K562 (cell line): ENCODE results near the gene ZBTB38. TPM values are rescaled to one million over a fixed set of nuclear protein-coding genes. Genes with fewer than 3 reads are reported as not detected.
A peak's percentile ranks its signal among the peaks of the same experiment; 100 is the strongest.

Experiments used
- ARID2 ChIP-seq: fragments of 450-650 bp; IDR thresholded peaks from 2 replicates; pipeline ENCODE4 v1.6.1; 2017; ENCODE audit warnings: antibody characterized with exemption, mild to moderate bottlenecking
- E2F6 ChIP-seq, 2 experiments: IDR thresholded peaks; 2 replicates each; pipeline ENCODE4 v1.6.1; 2011; ENCODE audit warnings: borderline replicate concordance in 1 of 2, control low read depth in 1 of 2, low read depth in 1 of 2, low read length in 1 of 2, mild to moderate bottlenecking in 1 of 2, mixed read lengths in 1 of 2, moderate library complexity in 1 of 2; ENCODE audit not compliant: insufficient read depth in 1 of 2, insufficient read length in 1 of 2, poor library complexity in 1 of 2, severe bottlenecking in 1 of 2; ENCODE audit errors: extremely low read depth in 1 of 2
- EP300 ChIP-seq: IDR thresholded peaks from 2 replicates; pipeline ENCODE4 v1.6.1; 2012; ENCODE audit warnings: low read length, improper control_type of control experiment
- ERF ChIP-seq: fragments of 450-650 bp; formaldehyde crosslinking; IDR thresholded peaks from 2 replicates; pipeline ENCODE4 v1.4.0; 2020; ENCODE audit warnings: mild to moderate bottlenecking, mixed read lengths
- ID3 ChIP-seq, 2 experiments: fragments of 250-450 bp in 1 of 2; fragments of 450-650 bp in 1 of 2; sonication (Bioruptor Pico) in 1 of 2; IDR thresholded peaks; 2 replicates each; pipeline versions ENCODE4 v1.6.1 to v1.8.0; 2016 to 2021; ENCODE audit warnings: mild to moderate bottlenecking in 2 of 2, moderate library complexity in 2 of 2, missing compliant biosample characterization in 1 of 2, missing genetic modification characterization in 1 of 2
- SMARCA4 ChIP-seq: fragments of 450-650 bp; IDR thresholded peaks from 2 replicates; pipeline ENCODE4 v1.6.1; 2016
- SMARCE1 ChIP-seq: fragments of 450-650 bp; IDR thresholded peaks from 2 replicates; pipeline ENCODE4 v1.7.1; 2016; ENCODE audit warnings: mild to moderate bottlenecking
- SOX6 ChIP-seq: fragments of 450-650 bp; IDR thresholded peaks from 2 replicates; pipeline ENCODE4 v1.6.1; 2014; ENCODE audit warnings: mild to moderate bottlenecking
- TAF1 ChIP-seq: IDR thresholded peaks from 2 replicates; pipeline ENCODE4 v1.6.1; 2011; ENCODE audit warnings: mild to moderate bottlenecking, low read length, moderate library complexity; ENCODE audit not compliant: insufficient read depth, control insufficient read depth, severe bottlenecking; ENCODE audit errors: extremely low read depth
- THRB ChIP-seq: fragments of 450-650 bp; formaldehyde crosslinking; conservative IDR thresholded peaks from 2 replicates; pipeline ENCODE4 v1.4.0; 2022; ENCODE audit warnings: mild to moderate bottlenecking, missing genetic modification characterization
- WHSC1 ChIP-seq: IDR thresholded peaks from one replicate; pipeline ENCODE4 v1.6.1; 2012; ENCODE audit warnings: low read length, control low read depth, inconsistent platforms
- ZNF76 ChIP-seq: fragments of 250-450 bp; sonication (Bioruptor Pico); IDR thresholded peaks from 2 replicates; pipeline ENCODE4 v1.4.0; 2020; ENCODE audit warnings: mild to moderate bottlenecking, moderate library complexity, borderline replicate concordance
- polyA plus RNA-seq, 8 experiments: library from polyadenylated mRNA; depleted of rRNA in 4 of 8; stranded (reverse) in 5 of 8; unstranded in 3 of 8; fragments of >200 nt; fragmentation: Nextera tagmentation in 2 of 8; fragmentation: Illumina TruSeq in 1 of 8; extraction: Ambion mirVana in 2 of 8; extraction: Trizol in 1 of 8; gene quantifications; 2 replicates each; pipeline versions ENCODE4 v1.2.1 to v1.2.3, GENCODE V29; 2011 to 2014; ENCODE audit warnings: inconsistent platforms in 1 of 8, missing spikeins in 1 of 8
- total RNA-seq, 7 experiments: library from RNA; depleted of rRNA in 6 of 7; stranded (reverse); fragments of >200 nt in 6 of 7; fragmentation: Illumina TruSeq in 2 of 7; extraction: Trizol in 2 of 7; gene quantifications; 2 replicates each; pipeline versions ENCODE4 v1.2.1 to v1.2.3, GENCODE V29; 2011 to 2021; ENCODE audit warnings: low replicate concordance in 1 of 7
- TF ChIP-seq, protein P1 (sequence below): fragments of 450-650 bp; formaldehyde crosslinking; IDR thresholded peaks from 2 replicates; pipeline ENCODE4 v1.4.0; 2022; ENCODE audit warnings: missing genetic modification characterization

Gene ZBTB38
- total and polyA plus RNA-seq, 9 of the 15 experiments (the other 6 are each of a cell fraction or from before 2014, with no cell fraction given), result 12.1 to 39.4 (median 22.9) TPM

- TF ChIP-seq TAF1 (no peak), SOX6 (0 out of 2 replicates have a peak, but pooled peaks have one; percentile 17), ERF (CRISPR knock-in tag) (peak; percentile 18; the same call in 1 of the 2 replicates), EP300 (peak; percentile 48; the same call in 1 of the 2 replicates), THRB (0 out of 2 replicates have a peak, but pooled peaks have one; percentile 16), ID3 (CRISPR knock-in tag; IDR thresholded peaks at IDR 0.05) (no peak), ID3 (tag; IDR thresholded peaks at IDR 0.05) (0 out of 2 replicates have a peak, but pooled peaks have one; percentile 44), WHSC1 (no peak), SMARCE1 (0 out of 2 replicates have a peak, but pooled peaks have one; percentile 46), ZNF76 (CRISPR knock-in tag) (0 out of 2 replicates have a peak, but pooled peaks have one; percentile 43), E2F6 (IDR thresholded peaks at IDR 0.05; ENCODE audit: borderline replicate concordance in 1 of 2, extremely low read depth in 1 of 2, insufficient read depth in 1 of 2, insufficient read length in 1 of 2, low read depth in 1 of 2, low read length in 1 of 2, poor library complexity in 1 of 2, severe bottlenecking in 1 of 2) (peak in 1 of 2 experiments; percentile 15), ARID2 (no peak), SMARCA4 (peak; percentile 73)
- TF ChIP-seq, protein P1, sequence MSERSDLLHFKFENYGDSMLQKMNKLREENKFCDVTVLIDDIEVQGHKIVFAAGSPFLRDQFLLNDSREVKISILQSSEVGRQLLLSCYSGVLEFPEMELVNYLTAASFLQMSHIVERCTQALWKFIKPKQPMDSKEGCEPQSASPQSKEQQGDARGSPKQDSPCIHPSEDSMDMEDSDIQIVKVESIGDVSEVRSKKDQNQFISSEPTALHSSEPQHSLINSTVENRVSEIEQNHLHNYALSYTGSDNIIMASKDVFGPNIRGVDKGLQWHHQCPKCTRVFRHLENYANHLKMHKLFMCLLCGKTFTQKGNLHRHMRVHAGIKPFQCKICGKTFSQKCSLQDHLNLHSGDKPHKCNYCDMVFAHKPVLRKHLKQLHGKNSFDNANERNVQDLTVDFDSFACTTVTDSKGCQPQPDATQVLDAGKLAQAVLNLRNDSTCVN (CRISPR knock-in tag), result 0 out of 2 replicates have a peak, but pooled peaks have one; percentile 25
These were observed 15.9 kb upstream of the ZBTB38 start (continued) for GRCh38 chr3:141352262-141352984.
